Hair follicle dermal papilla cell (primary cell): ENCODE measurements around the gene IL32. TPM values are rescaled to one million over a fixed set of nuclear protein-coding genes. Genes with fewer than 3 reads are reported as not detected.

Source experiments
- small RNA-seq: library from RNA; depleted of rRNA; stranded (forward); fragments of <200 nt; gene quantifications from one replicate; pipeline ENCODE3, GENCODE V24; 2012
- total RNA-seq: library from RNA; depleted of rRNA; stranded (reverse); fragments of >200 nt; gene quantifications from 2 replicates; pipeline ENCODE4 v1.2.3, GENCODE V29; 2012

IL32 gene
- total RNA-seq: 0.36 and 3.4 TPM in 2 replicates

GRCh38 chr16:3065069-3065741, at the start of gene IL32:
Gene IL32, plus strand, starts transcription at chr16:3065640. Its CDS starts 172 bp downstream, at chr16:3065812.

GRCh38 chr16:3017794-3018506, 47.5 kb upstream of the IL32 start, which contains the start of gene CLDN6:
Gene CLDN6, minus strand, starts transcription at chr16:3018183. Its CDS starts 2,162 bp downstream, at chr16:3016021.

GRCh38 chr16:3020247-3020603, 45.2 kb upstream of the IL32 start, which contains the start of gene TNFRSF12A:
Gene TNFRSF12A, plus strand, starts transcription at chr16:3020368. Its CDS starts 30 bp downstream, at chr16:3020398.

GRCh38 chr16:3023669-3024478, 41.6 kb upstream of the IL32 start, which contains the start of the genes HCFC1R1 and THOC6:
Gene HCFC1R1, minus strand, starts transcription at chr16:3023942. Its CDS starts 1 bp downstream, at chr16:3023941.
Gene THOC6, plus strand, starts transcription at chr16:3024035. Its CDS starts 292 bp downstream, at chr16:3024327.

GRCh38 chr16:3036726-3037315, 28.6 kb upstream of the IL32 start, which contains the start of gene BICDL2:
Gene BICDL2, minus strand, starts transcription at chr16:3036944. Its CDS starts 1,448 bp downstream, at chr16:3035496.

GRCh38 chr16:3045758-3046640, 19.4 kb upstream of the IL32 start, which contains the start of gene MMP25:
Gene MMP25, plus strand, starts transcription at chr16:3046561. Its CDS starts 357 bp downstream, at chr16:3046918.

GRCh38 chr16:3098459-3099394, 33.3 kb downstream of the IL32 start, which contains the start of gene ZSCAN10:
Gene ZSCAN10, minus strand, starts transcription at chr16:3099294. Its CDS starts 6,357 bp downstream, at chr16:3092937.

GRCh38 chr16:3112058-3112880, 46.8 kb downstream of the IL32 start, which contains the start of gene ZNF205:
Gene ZNF205, plus strand, starts transcription at chr16:3112586. Its CDS starts 845 bp downstream, at chr16:3113431.

Small RNA genes lying within 50 kb of the gene (small RNA-seq; reads per million reads assigned to genes)
- gene RNU1-22P: not detected

Other genes starting within 250 kb of the IL32 start
- gene PRSS21, start 248.4 kb upstream of the IL32 start, total RNA-seq: 0.49 TPM in 1 of 2 replicates, not detected in the other
- not detected in 2 replicates for gene ZG16B, start 235.3 kb upstream of the IL32 start, total RNA-seq
- gene PRSS22, start 207.5 kb upstream of the IL32 start, total RNA-seq: not detected in 2 replicates
- 45.9 and 60.1 TPM in 2 replicates for gene FLYWCH2, start 182.4 kb upstream of the IL32 start, total RNA-seq
- gene FLYWCH1, start 153.7 kb upstream of the IL32 start, total RNA-seq: 33.8 and 34.7 TPM in 2 replicates
- not detected in 2 replicates for gene KREMEN2, start 101.4 kb upstream of the IL32 start, total RNA-seq
- 2.6 and 3.3 TPM in 2 replicates for gene PAQR4, start 96.3 kb upstream of the IL32 start, total RNA-seq
- gene PKMYT1, start 85.2 kb upstream of the IL32 start, total RNA-seq: 1.9 and 2.2 TPM in 2 replicates
- gene CLDN9, start 52.7 kb upstream of the IL32 start, total RNA-seq: not detected in 2 replicates
- 0.12 and 0.16 TPM in 2 replicates for gene CLDN6, start 47.5 kb upstream of the IL32 start, total RNA-seq
- 189 and 267 TPM in 2 replicates for gene TNFRSF12A, start 45.3 kb upstream of the IL32 start, total RNA-seq
- 36.1 and 43.3 TPM in 2 replicates for gene HCFC1R1, start 41.7 kb upstream of the IL32 start, total RNA-seq
- gene THOC6, start 41.6 kb upstream of the IL32 start, total RNA-seq: 32.0 and 35.0 TPM in 2 replicates
- gene BICDL2, start 28.7 kb upstream of the IL32 start, total RNA-seq: not detected in 2 replicates
- gene MMP25, start 19.1 kb upstream of the IL32 start, total RNA-seq: 0.12 and 0.16 TPM in 2 replicates
- not detected in 2 replicates for gene ZSCAN10, start 33.7 kb downstream of the IL32 start, total RNA-seq
- gene ZNF205, start 46.9 kb downstream of the IL32 start, total RNA-seq: 19.8 and 21.1 TPM in 2 replicates
- gene ZNF213, start 69.4 kb downstream of the IL32 start, total RNA-seq: 10.1 and 11.7 TPM in 2 replicates
- gene OR1F1, start 122.6 kb downstream of the IL32 start, total RNA-seq: not detected in 2 replicates
- 9.2 and 9.5 TPM in 2 replicates for gene ZNF200, start 169.5 kb downstream of the IL32 start, total RNA-seq
- gene MEFV, start 191.0 kb downstream of the IL32 start, total RNA-seq: 0.12 and 0.16 TPM in 2 replicates
- gene ZNF263, start 217.9 kb downstream of the IL32 start, total RNA-seq: 69.1 and 74.9 TPM in 2 replicates
- gene TIGD7, start 239.8 kb downstream of the IL32 start, total RNA-seq: 4.5 and 5.2 TPM in 2 replicates
- gene ZNF75A, start 239.9 kb downstream of the IL32 start, total RNA-seq: 26.2 and 28.4 TPM in 2 replicates